Rectal smooth muscle tissue (tissue), 1 donor: Measurements from ENCODE around the gene EPS8L1.
"Not testable (repeated sequence)": the region's sequence is repeated elsewhere in the genome, so short reads cannot be mapped to it uniquely, and the experiment has no call there.

Experiments
- H3K27ac ChIP-seq: one replicate; pipeline ENCODE4 v1.7.0; 2013; ENCODE audit warnings: low read depth, low read length, inconsistent platforms
- H3K27me3 ChIP-seq: one replicate; pipeline ENCODE4 v1.7.0; 2013; ENCODE audit warnings: low read length; ENCODE audit not compliant: control insufficient read depth, insufficient read depth
- H3K36me3 ChIP-seq: one replicate; pipeline ENCODE4 v1.7.0; 2013; ENCODE audit warnings: low read length; ENCODE audit not compliant: control insufficient read depth, insufficient read depth
- H3K4me1 ChIP-seq: one replicate; pipeline ENCODE4 v1.7.0; 2013; ENCODE audit warnings: low read length; ENCODE audit not compliant: control insufficient read depth, insufficient read depth
- H3K4me3 ChIP-seq: one replicate; pipeline ENCODE4 v1.7.0; 2013; ENCODE audit warnings: low read length
- H3K9ac ChIP-seq: one replicate; pipeline ENCODE4 v1.7.0; 2013; ENCODE audit warnings: low read length

Gene EPS8L1

GRCh38 chr19:55107252-55107651 lies 31.6 kb downstream of the EPS8L1 start:
- not testable (repeated sequence) for H3K27me3 ChIP-seq, H3K27ac ChIP-seq, H3K4me3 ChIP-seq, H3K9ac ChIP-seq, H3K4me1 ChIP-seq
- peaks cover 20% of the 10 kb centered on the region for H3K36me3 ChIP-seq

- Histone ChIP-seq H3K9ac (no peak overlapping the region), H3K4me1 (peaks cover 20% of the 10 kb centered on the region), H3K27me3 (no peaks in the 10 kb centered on the region), H3K36me3 (peaks cover 12% of the 10 kb centered on the region), H3K27ac (peak overlapping the region; percentile 1), H3K4me3 (no peak overlapping the region)
Measured at GRCh38 chr19:55109527-55110291, 34.0 kb downstream of the EPS8L1 start.

GRCh38 chr19:55111238-55111831 lies 35.7 kb downstream of the EPS8L1 start:
- peaks cover 12% of the 10 kb centered on the region for H3K36me3 ChIP-seq
- H3K9ac ChIP-seq = no peak overlapping the region
- no peaks in the 10 kb centered on the region for H3K27me3 ChIP-seq
- H3K27ac ChIP-seq = peak overlapping the region; percentile 72
- H3K4me3 ChIP-seq = no peak overlapping the region
- H3K4me1 ChIP-seq = peaks cover 20% of the 10 kb centered on the region

GRCh38 chr19:55112246-55112776 lies 36.6 kb downstream of the EPS8L1 start:
- Histone ChIP-seq H3K36me3 (peaks cover 12% of the 10 kb centered on the region), H3K4me1 (peaks cover 20% of the 10 kb centered on the region), H3K9ac (no peak overlapping the region), H3K27me3 (no peaks in the 10 kb centered on the region), H3K4me3 (no peak overlapping the region), H3K27ac (peak overlapping the region; percentile 96)

GRCh38 chr19:55112777-55113569 lies 37.3 kb downstream of the EPS8L1 start:
- H3K4me3 ChIP-seq = peak overlapping the region; percentile 27
- peak overlapping the region; percentile 17 for H3K9ac ChIP-seq
- H3K27me3 ChIP-seq = no peaks in the 10 kb centered on the region
- H3K4me1 ChIP-seq = peaks cover 20% of the 10 kb centered on the region
- peak overlapping the region; percentile 96 for H3K27ac ChIP-seq
- peaks cover 12% of the 10 kb centered on the region for H3K36me3 ChIP-seq

GRCh38 chr19:55113570-55114039 lies 37.9 kb downstream of the EPS8L1 start:
- Histone ChIP-seq H3K27ac (peak overlapping the region; percentile 96), H3K9ac (peak overlapping the region; percentile 17), H3K27me3 (no peaks in the 10 kb centered on the region), H3K36me3 (peaks cover 12% of the 10 kb centered on the region), H3K4me1 (peaks cover 20% of the 10 kb centered on the region), H3K4me3 (peak overlapping the region; percentile 27)

- peaks cover 8% of the 10 kb centered on the region for H3K36me3 ChIP-seq
- peak overlapping the region; percentile 95 for H3K27ac ChIP-seq
- H3K27me3 ChIP-seq = no peaks in the 10 kb centered on the region
- H3K9ac ChIP-seq = no peak overlapping the region
- peak overlapping the region; percentile 29 for H3K4me3 ChIP-seq
- peaks cover 20% of the 10 kb centered on the region for H3K4me1 ChIP-seq
Measured at GRCh38 chr19:55114566-55115145, 39.0 kb downstream of the EPS8L1 start.

GRCh38 chr19:55115446-55116065 lies 39.9 kb downstream of the EPS8L1 start:
- Histone ChIP-seq H3K27me3 (no peaks in the 10 kb centered on the region), H3K36me3 (peaks cover 5% of the 10 kb centered on the region), H3K4me3 (peak overlapping the region; percentile 76), H3K4me1 (peaks cover 20% of the 10 kb centered on the region), H3K27ac (peak overlapping the region; percentile 95), H3K9ac (peak overlapping the region; percentile 25)

GRCh38 chr19:55116232-55116858 lies 40.7 kb downstream of the EPS8L1 start:
- no peaks in the 10 kb centered on the region for H3K27me3 ChIP-seq
- H3K4me1 ChIP-seq = peaks cover 20% of the 10 kb centered on the region
- H3K36me3 ChIP-seq = peaks cover 5% of the 10 kb centered on the region
- peak overlapping the region; percentile 76 for H3K4me3 ChIP-seq
- H3K27ac ChIP-seq = peak overlapping the region; percentile 95
- peak overlapping the region; percentile 81 for H3K9ac ChIP-seq

- peak within 1 kb of the TSS; percentile 83 for H3K4me3 ChIP-seq
- H3K27me3 ChIP-seq = no peaks in the 10 kb centered on the region
- peak within 1 kb of the TSS; percentile 95 for H3K27ac ChIP-seq
- peaks cover 18% of the 10 kb centered on the region for H3K4me1 ChIP-seq
- H3K9ac ChIP-seq = peak within 1 kb of the TSS; percentile 81
- H3K36me3 ChIP-seq = no peaks in the 10 kb centered on the region
Measured at GRCh38 chr19:55116859-55117662, 41.4 kb downstream of the EPS8L1 start, which contains the start of gene PPP1R12C. TSS of gene PPP1R12C (minus strand) at chr19:55117637. CDS start at chr19:55117543, 94 bp downstream.
